ENCODE measurements around the gene LEPR.
"Not testable (repeated sequence)": the region's sequence is repeated elsewhere in the genome, so short reads cannot be mapped to it uniquely, and the experiment has no call there.

The LEPR gene

GRCh38 chr1:65459397-65459768 is 38.9 kb downstream of the LEPR start:
- no peak overlapping the region for H2AFZ ChIP-seq (ENCODE audit: low read length)

GRCh38 chr1:65465837-65466236 is 45.4 kb downstream of the LEPR start:
- not testable (repeated sequence) for H3K9ac ChIP-seq (ENCODE audit: low read length)

More at GRCh38 chr1:65459397-65459768, 38.9 kb downstream of the LEPR start:
- Histone ChIP-seq H3K4me1 (ENCODE audit: low read length) (no peaks in the 10 kb centered on the region), H3K79me2 (ENCODE audit: low read length) (no peaks in the 10 kb centered on the region), H3K9ac (ENCODE audit: low read length) (no peak overlapping the region), H3K9me3 (replicated peaks; ENCODE audit: insufficient read depth, low read length) (no peaks in the 10 kb centered on the region), H3K27me3 (replicated peaks; ENCODE audit: insufficient read depth, low read length) (no peaks in the 10 kb centered on the region), H3K4me3 (ENCODE audit: low read length) (no peak overlapping the region), H3K27ac (ENCODE audit: low read length) (no peak overlapping the region), H3K4me2 (ENCODE audit: low read depth, low read length) (no peak overlapping the region), H4K20me1 (ENCODE audit: insufficient read depth, low read length) (no peaks in the 10 kb centered on the region), H3K9me2 (replicated peaks; ENCODE audit: insufficient read depth, low read length) (no peaks in the 10 kb centered on the region), H3F3A (ENCODE audit: insufficient read depth, low read length) (no peaks in the 10 kb centered on the region), H3K36me3 (replicated peaks; ENCODE audit: insufficient read depth, low read length) (no peaks in the 10 kb centered on the region)
- TF ChIP-seq EZH2 (optimal IDR thresholded peaks at IDR 0.05; ENCODE audit: low read depth, low read length) = no peak
- peak; percentile 55 for TF ChIP-seq CTCF (IDR thresholded peaks at IDR 0.05; ENCODE audit: low read length)
- peak; percentile 31 for DNase-seq

GRCh38 chr1:65467536-65467935 is 47.1 kb downstream of the LEPR start:
- no peak overlapping the region for H3K4me2 ChIP-seq (ENCODE audit: low read depth, low read length)
- H3K9me3 ChIP-seq (replicated peaks; ENCODE audit: insufficient read depth, low read length) = no peaks in the 10 kb centered on the region
- no peaks in the 10 kb centered on the region for H3K27me3 ChIP-seq (replicated peaks; ENCODE audit: insufficient read depth, low read length)
- H3K36me3 ChIP-seq (replicated peaks; ENCODE audit: insufficient read depth, low read length) = no peaks in the 10 kb centered on the region
- no peak overlapping the region for H2AFZ ChIP-seq (ENCODE audit: low read length)
- H3K9ac ChIP-seq (ENCODE audit: low read length) = no peak overlapping the region
- TF ChIP-seq CTCF (IDR thresholded peaks at IDR 0.05; ENCODE audit: low read length) = no peak
- no peak for TF ChIP-seq EZH2phosphoT487 (IDR thresholded peaks at IDR 0.05; ENCODE audit: low read length)
- TF ChIP-seq EZH2 (optimal IDR thresholded peaks at IDR 0.05; ENCODE audit: low read depth, low read length) = no peak
- H3K27ac ChIP-seq (ENCODE audit: low read length) = no peak overlapping the region
- no peaks in the 10 kb centered on the region for H4K20me1 ChIP-seq (ENCODE audit: insufficient read depth, low read length)
- no peaks in the 10 kb centered on the region for H3K4me1 ChIP-seq (ENCODE audit: low read length)
- H3F3A ChIP-seq (ENCODE audit: insufficient read depth, low read length) = no peaks in the 10 kb centered on the region
- no peak for DNase-seq
- H3K9me2 ChIP-seq (replicated peaks; ENCODE audit: insufficient read depth, low read length) = no peaks in the 10 kb centered on the region
- no peak overlapping the region for H3K4me3 ChIP-seq (ENCODE audit: low read length)
- H3K79me2 ChIP-seq (ENCODE audit: low read length) = no peaks in the 10 kb centered on the region

More at GRCh38 chr1:65465837-65466236, 45.4 kb downstream of the LEPR start:
- not testable (repeated sequence) for H4K20me1 ChIP-seq (ENCODE audit: insufficient read depth, low read length); H3K9me2 ChIP-seq (replicated peaks; ENCODE audit: insufficient read depth, low read length); H3K27ac ChIP-seq (ENCODE audit: low read length); H3K27me3 ChIP-seq (replicated peaks; ENCODE audit: insufficient read depth, low read length); H3F3A ChIP-seq (ENCODE audit: insufficient read depth, low read length); H2AFZ ChIP-seq (ENCODE audit: low read length); DNase-seq; H3K4me2 ChIP-seq (ENCODE audit: low read depth, low read length); H3K79me2 ChIP-seq (ENCODE audit: low read length); H3K36me3 ChIP-seq (replicated peaks; ENCODE audit: insufficient read depth, low read length); H3K4me3 ChIP-seq (ENCODE audit: low read length); H3K9me3 ChIP-seq (replicated peaks; ENCODE audit: insufficient read depth, low read length); H3K4me1 ChIP-seq (ENCODE audit: low read length)

GRCh38 chr1:65469126-65469888 is 48.8 kb downstream of the LEPR start:
- Histone ChIP-seq H2AFZ (ENCODE audit: low read length) (no peak overlapping the region), H3K4me3 (ENCODE audit: low read length) (no peak overlapping the region), H3K9me2 (replicated peaks; ENCODE audit: insufficient read depth, low read length) (no peaks in the 10 kb centered on the region), H3K9me3 (replicated peaks; ENCODE audit: insufficient read depth, low read length) (no peaks in the 10 kb centered on the region), H3K4me1 (ENCODE audit: low read length) (no peaks in the 10 kb centered on the region), H3K27ac (ENCODE audit: low read length) (no peak overlapping the region), H3F3A (ENCODE audit: insufficient read depth, low read length) (no peaks in the 10 kb centered on the region), H3K79me2 (ENCODE audit: low read length) (no peaks in the 10 kb centered on the region), H3K4me2 (ENCODE audit: low read depth, low read length) (no peak overlapping the region), H3K9ac (ENCODE audit: low read length) (no peak overlapping the region), H3K27me3 (replicated peaks; ENCODE audit: insufficient read depth, low read length) (no peaks in the 10 kb centered on the region), H4K20me1 (ENCODE audit: insufficient read depth, low read length) (no peaks in the 10 kb centered on the region), H3K36me3 (replicated peaks; ENCODE audit: insufficient read depth, low read length) (no peaks in the 10 kb centered on the region)
- no peak for TF ChIP-seq CTCF (IDR thresholded peaks at IDR 0.05; ENCODE audit: low read length)
- TF ChIP-seq EZH2 (optimal IDR thresholded peaks at IDR 0.05; ENCODE audit: low read depth, low read length) = no peak
- TF ChIP-seq EZH2phosphoT487 (IDR thresholded peaks at IDR 0.05; ENCODE audit: low read length) = no peak
- no peak for DNase-seq
